SK-N-SH treated with all-trans-retinoic acid at 6 μM for 48 hours (cell line): ENCODE measurements around the gene HIVEP2.

ENCODE experiments used
- ATAC-seq: fragments of 200-7000 bp; cut with Tn5 transposase; 3 replicates; pipeline ENCODE4 v1.9.1; 2020; ENCODE audit warnings: mild to moderate bottlenecking, moderate library complexity
- ARNTL ChIP-seq: fragments of 450-650 bp; formaldehyde crosslinking; IDR thresholded peaks from 2 replicates; pipeline ENCODE4 v1.5.0; 2020; ENCODE audit warnings: low read depth, mild to moderate bottlenecking, moderate library complexity, borderline replicate concordance
- BACH2 ChIP-seq: fragments of 250-450 bp; sonication (Bioruptor Pico); IDR thresholded peaks from 2 replicates; pipeline ENCODE4 v1.9.0; 2021; ENCODE audit warnings: mild to moderate bottlenecking, borderline replicate concordance
- CSDC2 ChIP-seq: fragments of 250-450 bp; sonication (Bioruptor Pico); IDR thresholded peaks from 2 replicates; pipeline ENCODE4 v1.5.0; 2020; ENCODE audit warnings: mild to moderate bottlenecking, moderate library complexity
- CSRNP3 ChIP-seq: fragments of 250-450 bp; sonication (Bioruptor Pico); IDR thresholded peaks from 2 replicates; pipeline ENCODE4 v1.5.1; 2021; ENCODE audit warnings: mild to moderate bottlenecking, moderate library complexity
- ESRRG ChIP-seq: fragments of 250-450 bp; sonication (Bioruptor Pico); IDR thresholded peaks from 2 replicates; pipeline ENCODE4 v1.6.1; 2021; ENCODE audit warnings: mild to moderate bottlenecking
- GLIS3 ChIP-seq: fragments of 250-450 bp; sonication (Bioruptor Pico); IDR thresholded peaks from 2 replicates; pipeline ENCODE4 v1.5.0; 2020; ENCODE audit warnings: mild to moderate bottlenecking, moderate library complexity
- ISL1 ChIP-seq: fragments of 250-450 bp; sonication (Bioruptor Pico); IDR thresholded peaks from 2 replicates; pipeline ENCODE4 v2.1.2; 2022; ENCODE audit warnings: mild to moderate bottlenecking, moderate library complexity
- OSR1 ChIP-seq: fragments of 250-450 bp; sonication (Bioruptor Pico); IDR thresholded peaks from 2 replicates; pipeline ENCODE4 v1.8.0; 2022; ENCODE audit warnings: moderate library complexity, mild to moderate bottlenecking, inconsistent platforms
- POU6F1 ChIP-seq: fragments of 250-450 bp; sonication (Bioruptor Pico); IDR thresholded peaks from 2 replicates; pipeline ENCODE4 v1.8.0; 2021; ENCODE audit warnings: low read depth, mild to moderate bottlenecking, moderate library complexity, borderline replicate concordance
- PPARA ChIP-seq: fragments of 250-450 bp; sonication (Bioruptor Pico); IDR thresholded peaks from 2 replicates; pipeline ENCODE4 v1.5.0; 2020; ENCODE audit warnings: mild to moderate bottlenecking, borderline replicate concordance
- RARB ChIP-seq: fragments of 250-450 bp; sonication (Bioruptor Pico); IDR thresholded peaks from 2 replicates; pipeline ENCODE4 v1.8.0; 2021; ENCODE audit warnings: mild to moderate bottlenecking, moderate library complexity
- SNAI2 ChIP-seq: fragments of 250-450 bp; sonication (Bioruptor Pico); IDR thresholded peaks from 2 replicates; pipeline ENCODE4 v1.5.0; 2020; ENCODE audit warnings: mild to moderate bottlenecking, moderate library complexity
- TCF4 ChIP-seq: fragments of 250-450 bp; sonication (Bioruptor Pico); IDR thresholded peaks from 2 replicates; pipeline ENCODE4 v1.8.0; 2021; ENCODE audit warnings: mild to moderate bottlenecking, moderate library complexity, borderline replicate concordance
- TOX ChIP-seq: fragments of 250-450 bp; sonication (Bioruptor Pico); IDR thresholded peaks from 2 replicates; pipeline ENCODE4 v1.8.0; 2021; ENCODE audit warnings: mild to moderate bottlenecking, moderate library complexity, borderline replicate concordance
- TSHZ2 ChIP-seq: fragments of 250-450 bp; sonication (Bioruptor Pico); IDR thresholded peaks from 2 replicates; pipeline ENCODE4 v1.5.0; 2020; ENCODE audit warnings: mild to moderate bottlenecking, moderate library complexity
- ZC3H10 ChIP-seq: fragments of 250-450 bp; sonication (Bioruptor Pico); IDR thresholded peaks from 2 replicates; pipeline ENCODE4 v1.5.1; 2021; ENCODE audit warnings: mild to moderate bottlenecking, moderate library complexity
- ZFP3 ChIP-seq: fragments of 250-450 bp; sonication (Bioruptor Pico); IDR thresholded peaks from 2 replicates; pipeline ENCODE4 v1.5.0; 2020; ENCODE audit warnings: mild to moderate bottlenecking, moderate library complexity
- ZFP30 ChIP-seq: fragments of 450-650 bp; formaldehyde crosslinking; IDR thresholded peaks from 2 replicates; pipeline ENCODE4 v1.5.0; 2022; ENCODE audit warnings: mild to moderate bottlenecking, moderate library complexity
- ZNF565 ChIP-seq: fragments of 450-650 bp; formaldehyde crosslinking; conservative IDR thresholded peaks from 2 replicates; pipeline ENCODE4 v1.5.0; 2020; ENCODE audit warnings: low read depth, mild to moderate bottlenecking, moderate library complexity
- ZNF70 ChIP-seq: fragments of 450-650 bp; formaldehyde crosslinking; IDR thresholded peaks from 2 replicates; pipeline ENCODE4 v1.5.0; 2020; ENCODE audit warnings: mild to moderate bottlenecking, moderate library complexity
- ZNF8 ChIP-seq: fragments of 450-650 bp; formaldehyde crosslinking; IDR thresholded peaks from 2 replicates; pipeline ENCODE4 v1.5.0; 2020; ENCODE audit warnings: mild to moderate bottlenecking, moderate library complexity
- TF ChIP-seq, protein P1 (sequence below): fragments of 250-450 bp; sonication (Bioruptor Pico); IDR thresholded peaks from 2 replicates; pipeline ENCODE4 v1.8.0; 2020; ENCODE audit warnings: mild to moderate bottlenecking, moderate library complexity, borderline replicate concordance

Gene HIVEP2

GRCh38 chr6:142844065-142844755 lies 100.8 kb downstream of the HIVEP2 start:
- no peak for TF ChIP-seq ISL1 (CRISPR knock-in tag)
- TF ChIP-seq TOX, result no peak
- TF ChIP-seq TCF4 (CRISPR knock-in tag), result no peak
- TF ChIP-seq ZC3H10 (CRISPR knock-in tag), result no peak
- TF ChIP-seq CSDC2 (CRISPR knock-in tag), result no peak
- TF ChIP-seq ARNTL (CRISPR knock-in tag), result no peak
- TF ChIP-seq PPARA (CRISPR knock-in tag), result no peak
- TF ChIP-seq BACH2, result no peak
- TF ChIP-seq POU6F1, result no peak
- no peak for TF ChIP-seq ZNF70
- no peak for ATAC-seq

GRCh38 chr6:142843361-142843760 lies 101.6 kb downstream of the HIVEP2 start:
- no peak for TF ChIP-seq BACH2
- no peak for TF ChIP-seq ZC3H10 (CRISPR knock-in tag)
- no peak for TF ChIP-seq ISL1 (CRISPR knock-in tag)
- no peak for TF ChIP-seq OSR1 (CRISPR knock-in tag)
- TF ChIP-seq ZNF8, result no peak
- ATAC-seq, result no peak

- peak; percentile 3; the same call in 1 of the 3 replicates for ATAC-seq
- no peak for TF ChIP-seq ZFP30 (CRISPR knock-in tag)
- TF ChIP-seq ZNF70, result no peak
- peak; percentile 48; the same call in 1 of the 2 replicates for TF ChIP-seq TCF4 (CRISPR knock-in tag)
- TF ChIP-seq ZC3H10 (CRISPR knock-in tag), result no peak
- TF ChIP-seq POU6F1, result no peak
- no peak for TF ChIP-seq CSDC2 (CRISPR knock-in tag)
- TF ChIP-seq ZNF565 (CRISPR knock-in tag), result no peak
- peak; percentile 38; the same call in 1 of the 2 replicates for TF ChIP-seq ISL1 (CRISPR knock-in tag)
- TF ChIP-seq, all 23 proteins: peak for 2
Measured at GRCh38 chr6:142842418-142843261, 102.3 kb downstream of the HIVEP2 start.

DNA sequence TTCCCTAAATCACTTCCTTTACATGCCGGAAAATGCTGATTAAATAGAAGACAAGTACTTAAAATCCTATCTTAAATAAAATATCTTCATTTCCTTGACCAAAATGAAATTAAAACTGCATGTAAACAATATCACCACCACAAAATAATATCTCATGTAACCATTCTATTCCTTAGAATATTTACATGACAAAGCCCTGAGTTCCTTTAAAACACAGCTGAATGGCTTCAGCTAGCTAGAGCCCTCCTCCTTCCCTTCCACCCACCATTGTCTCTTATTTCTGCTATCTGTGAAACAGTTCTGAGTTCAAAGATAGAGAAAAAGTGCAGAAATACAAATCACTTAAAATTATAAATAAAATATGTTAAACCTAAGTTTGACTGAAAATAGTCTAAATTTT lies 103.1 kb downstream of the HIVEP2 start:
- TF ChIP-seq ESRRG (CRISPR knock-in tag), result no peak
- no peak for TF ChIP-seq ZFP3 (CRISPR knock-in tag)
- no peak for TF ChIP-seq ZC3H10 (CRISPR knock-in tag)
- TF ChIP-seq RARB (CRISPR knock-in tag), result no peak
- no peak for TF ChIP-seq TOX
- TF ChIP-seq SNAI2, result no peak
- no peak for TF ChIP-seq CSDC2 (CRISPR knock-in tag)
- TF ChIP-seq, protein P1, sequence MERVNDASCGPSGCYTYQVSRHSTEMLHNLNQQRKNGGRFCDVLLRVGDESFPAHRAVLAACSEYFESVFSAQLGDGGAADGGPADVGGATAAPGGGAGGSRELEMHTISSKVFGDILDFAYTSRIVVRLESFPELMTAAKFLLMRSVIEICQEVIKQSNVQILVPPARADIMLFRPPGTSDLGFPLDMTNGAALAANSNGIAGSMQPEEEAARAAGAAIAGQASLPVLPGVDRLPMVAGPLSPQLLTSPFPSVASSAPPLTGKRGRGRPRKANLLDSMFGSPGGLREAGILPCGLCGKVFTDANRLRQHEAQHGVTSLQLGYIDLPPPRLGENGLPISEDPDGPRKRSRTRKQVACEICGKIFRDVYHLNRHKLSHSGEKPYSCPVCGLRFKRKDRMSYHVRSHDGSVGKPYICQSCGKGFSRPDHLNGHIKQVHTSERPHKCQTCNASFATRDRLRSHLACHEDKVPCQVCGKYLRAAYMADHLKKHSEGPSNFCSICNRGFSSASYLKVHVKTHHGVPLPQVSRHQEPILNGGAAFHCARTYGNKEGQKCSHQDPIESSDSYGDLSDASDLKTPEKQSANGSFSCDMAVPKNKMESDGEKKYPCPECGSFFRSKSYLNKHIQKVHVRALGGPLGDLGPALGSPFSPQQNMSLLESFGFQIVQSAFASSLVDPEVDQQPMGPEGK, result no peak
- TF ChIP-seq OSR1 (CRISPR knock-in tag), result no peak
- TF ChIP-seq TCF4 (CRISPR knock-in tag), result no peak
- no peak for TF ChIP-seq ISL1 (CRISPR knock-in tag)
- TF ChIP-seq POU6F1, result no peak
- TF ChIP-seq BACH2, result no peak
- no peak for TF ChIP-seq ZNF565 (CRISPR knock-in tag)
- no peak for TF ChIP-seq CSRNP3 (CRISPR knock-in tag)
- TF ChIP-seq GLIS3 (CRISPR knock-in tag), result no peak
- TF ChIP-seq ZNF70, result no peak
- TF ChIP-seq TSHZ2, result no peak
- TF ChIP-seq PPARA (CRISPR knock-in tag), result no peak
- TF ChIP-seq ARNTL (CRISPR knock-in tag), result no peak
- ATAC-seq, result no peak
